IMR-90 (cell line): ENCODE measurements around the gene GSE1.

Experiments
- CTCF ChIP-seq: conservative IDR thresholded peaks from 2 replicates; pipeline ENCODE4 v1.5.1; 2012; ENCODE audit warnings: mild to moderate bottlenecking, low read depth, low read length, improper control_type of control experiment
- POLR2A ChIP-seq: IDR thresholded peaks from 2 replicates; pipeline ENCODE4 v1.6.1; 2012; ENCODE audit warnings: mild to moderate bottlenecking, low read depth, low read length
- RAD21 ChIP-seq: IDR thresholded peaks from 2 replicates; pipeline ENCODE4 v1.6.1; 2012; ENCODE audit warnings: low read length, improper control_type of control experiment

- TF ChIP-seq CTCF, result no peak
- TF ChIP-seq RAD21, result no peak
- no peak for TF ChIP-seq POLR2A
Observed at GRCh38 chr16:85718153-85718477, 105.0 kb downstream of the GSE1 start.
